GM19397 (cell line): ENCODE results near the gene NIN.
A peak's percentile ranks its signal among the peaks of the same experiment; 100 is the strongest.

Source experiments
- ATAC-seq: cut with Tn5 transposase; IDR thresholded peaks from one replicate; pipeline ENCODE4 v1.9.1; 2021; ENCODE audit warnings: mild to moderate bottlenecking, moderate library complexity; ENCODE audit not compliant: unreplicated experiment

The NIN gene

DNA sequence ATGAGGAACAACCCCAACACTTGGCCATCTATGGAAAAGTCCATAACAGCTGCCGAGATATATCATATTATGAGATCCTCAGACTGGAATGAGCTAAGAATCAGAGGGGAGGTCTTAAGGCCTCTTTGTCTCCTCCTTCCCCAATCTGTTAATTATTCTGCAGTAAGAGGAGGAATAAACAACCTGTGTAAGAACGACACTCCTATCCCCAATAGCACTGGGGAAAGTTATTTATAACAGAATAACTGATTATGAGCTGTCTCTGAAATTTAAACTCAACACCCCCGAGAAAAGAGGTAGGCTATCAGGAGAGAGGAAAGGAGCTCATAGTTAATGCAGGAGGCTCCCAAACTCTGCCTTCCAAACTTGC lies 68.0 kb downstream of the NIN start:
- ATAC-seq = no peak

DNA sequence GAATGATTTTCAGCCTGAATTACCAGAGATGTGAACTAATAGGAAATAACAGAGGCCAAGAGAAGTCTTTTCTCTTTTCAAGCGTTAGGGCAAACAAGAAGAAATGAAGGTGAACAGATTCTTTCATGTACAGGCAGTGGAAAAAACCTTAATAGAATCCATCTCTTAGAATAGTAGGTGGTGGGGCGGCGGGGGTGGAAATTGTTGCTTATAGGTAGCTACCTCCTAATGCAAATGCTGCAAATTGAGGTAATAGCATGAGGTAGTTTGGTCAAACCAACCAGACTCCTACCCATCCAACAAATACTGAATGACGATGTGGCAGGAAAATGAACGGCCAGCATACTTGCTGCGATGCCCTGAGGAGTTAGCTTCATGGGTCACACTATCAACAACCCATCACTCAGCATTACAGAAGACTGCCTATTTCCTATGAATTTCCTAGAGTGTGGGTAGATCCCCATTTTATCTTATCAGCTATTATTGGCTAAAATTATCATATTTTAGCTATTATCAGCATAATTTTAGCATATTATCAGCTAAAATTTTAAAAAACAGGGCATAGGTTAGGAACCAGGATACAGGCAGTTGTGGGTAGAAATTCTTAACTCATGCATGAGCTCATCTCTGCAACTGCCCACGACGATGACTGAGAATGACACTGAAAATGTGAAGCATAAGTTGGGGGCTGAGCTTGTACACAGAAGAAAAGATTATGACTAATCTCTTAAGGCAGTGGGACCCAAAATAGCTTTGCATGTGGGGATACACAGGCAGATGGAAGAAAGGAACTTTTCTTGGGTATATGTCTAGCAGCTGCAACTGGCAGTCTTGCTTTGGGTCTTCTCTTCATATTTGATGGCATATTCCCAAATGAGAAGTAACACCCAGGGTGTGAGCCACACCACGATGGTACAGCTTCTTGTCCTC lies 68.7 kb downstream of the NIN start:
- ATAC-seq = no peak

DNA sequence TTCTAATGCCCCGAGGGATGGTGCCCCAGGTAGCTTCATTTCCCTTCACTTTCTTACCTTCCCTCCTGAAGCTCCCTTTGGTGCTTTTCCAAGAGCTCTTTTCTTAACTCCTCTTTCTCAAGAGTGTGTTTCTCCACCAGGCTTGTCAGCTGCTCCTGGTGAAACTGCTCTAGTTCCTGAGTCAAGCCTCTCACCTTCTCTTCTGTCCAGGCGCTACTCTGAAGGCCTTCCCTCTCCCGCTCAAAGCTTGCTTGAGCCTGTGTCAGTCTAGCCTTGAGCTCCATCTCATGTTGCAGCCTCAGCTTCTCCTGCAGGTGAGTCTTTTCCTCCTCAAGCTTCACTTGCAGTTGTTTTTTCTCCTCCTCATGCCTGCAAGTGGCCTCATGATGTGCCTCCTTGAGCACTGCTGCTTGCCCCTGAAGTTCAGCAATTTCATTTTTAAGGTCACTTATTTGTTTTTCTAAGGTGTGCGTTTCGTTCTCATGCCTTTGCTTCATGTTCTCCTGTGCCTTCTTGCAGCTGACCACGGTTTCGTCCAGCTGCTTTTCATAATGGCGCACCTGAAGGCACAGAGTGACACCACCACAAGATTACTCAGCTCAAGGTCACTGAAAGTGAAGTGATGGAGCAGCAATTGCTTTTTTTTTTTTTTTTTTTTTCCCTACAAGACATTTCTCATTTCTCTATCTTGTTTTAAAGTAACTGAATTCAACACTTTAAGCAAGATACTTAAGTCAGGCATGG lies 71.0 kb downstream of the NIN start:
- ATAC-seq = no peak

DNA sequence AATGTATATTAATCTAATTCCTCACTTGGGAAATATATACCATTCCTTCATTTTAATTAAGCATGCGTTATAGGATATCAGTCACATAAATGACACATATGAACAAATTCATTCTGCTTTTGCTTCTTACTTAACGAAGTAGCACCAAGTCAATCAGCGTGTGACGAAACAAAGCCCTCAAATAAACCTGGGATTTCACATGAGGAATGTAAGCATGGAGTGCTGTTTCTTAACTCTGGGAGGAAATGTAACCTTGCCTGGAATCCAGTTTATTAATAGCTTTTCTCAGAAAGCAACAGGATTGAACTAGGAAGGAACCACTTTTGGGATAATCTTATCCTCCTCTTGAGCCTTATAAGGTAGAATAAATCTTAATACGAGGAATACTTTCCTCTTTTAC lies 72.0 kb downstream of the NIN start:
- ATAC-seq = no peak

DNA sequence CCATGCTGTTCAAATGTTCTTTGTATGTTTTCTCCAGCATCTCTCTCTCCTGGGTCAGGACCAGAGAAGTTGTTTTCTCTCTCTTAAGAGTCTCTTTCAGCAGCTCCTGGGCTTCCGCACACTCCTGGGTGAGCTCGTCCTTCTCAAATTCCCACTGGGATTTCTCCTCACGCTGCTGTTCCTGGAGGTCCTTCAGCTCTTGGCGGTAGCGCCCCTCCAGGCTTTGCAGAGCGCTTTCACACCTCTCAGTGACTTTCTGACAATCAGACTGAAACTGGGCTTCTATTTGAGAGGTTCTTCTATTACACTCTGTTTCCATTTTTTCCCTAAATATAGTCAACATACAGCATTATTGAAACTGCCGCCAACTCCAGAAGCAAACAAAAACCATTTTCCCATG lies 72.7 kb downstream of the NIN start:
- ATAC-seq = no peak

DNA sequence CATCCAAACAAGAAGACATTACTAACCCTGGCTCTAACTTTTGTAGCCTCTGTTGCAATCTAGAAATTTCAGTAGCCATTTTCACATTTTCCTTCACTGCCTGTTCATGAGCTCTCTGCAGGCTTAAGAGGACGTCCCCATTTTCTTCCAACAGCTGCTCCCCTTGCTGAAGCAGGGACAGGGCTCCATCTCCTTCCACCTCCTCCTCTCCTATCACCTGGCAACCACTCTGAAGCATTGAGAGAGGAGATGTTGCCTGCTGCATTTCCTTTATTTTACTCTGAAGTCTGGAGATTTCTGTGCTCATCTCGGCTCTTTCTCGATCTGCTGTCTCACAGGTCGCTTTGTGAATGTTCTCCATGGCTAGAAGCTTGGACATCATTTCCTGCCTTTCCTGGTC lies 73.3 kb downstream of the NIN start:
- no peak for ATAC-seq

DNA sequence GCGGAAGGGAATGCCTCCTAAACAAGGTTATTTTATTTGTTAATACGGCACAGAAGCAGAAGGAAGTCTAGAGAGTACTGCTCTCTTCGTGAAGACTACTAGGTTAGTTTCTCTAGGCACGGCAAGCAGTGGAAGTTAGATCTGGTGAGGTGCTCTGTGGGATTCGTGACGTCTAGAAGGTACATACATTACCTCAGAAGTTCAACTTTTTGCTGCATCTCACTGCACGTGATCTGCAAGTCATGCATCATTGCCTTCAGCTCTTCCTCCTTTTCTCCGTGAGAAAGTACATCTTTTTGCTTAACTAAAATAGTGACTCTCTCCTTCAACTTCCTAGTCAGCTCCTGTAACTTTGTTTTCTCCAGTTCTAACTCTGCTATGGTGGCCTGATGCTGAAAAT lies 74.7 kb downstream of the NIN start:
- no peak for ATAC-seq

DNA sequence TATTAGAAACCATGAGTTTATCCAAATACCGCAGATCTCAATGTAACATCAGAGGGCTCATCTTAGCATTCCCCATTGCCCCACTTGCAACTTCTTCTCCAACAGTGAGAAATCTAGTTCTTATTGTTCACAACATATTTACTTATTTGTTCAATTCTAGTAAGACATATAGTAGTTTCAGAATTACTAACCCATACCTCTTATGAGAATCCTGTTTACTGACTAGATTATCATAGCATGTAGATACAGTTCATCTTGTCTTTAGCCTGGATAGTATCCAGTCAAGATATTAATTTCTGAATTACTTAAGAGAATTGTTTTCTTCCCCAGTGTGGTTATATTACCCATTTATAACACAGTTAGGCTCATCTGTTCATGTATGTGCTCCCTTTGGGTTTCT lies 80.6 kb downstream of the NIN start:
- no peak for ATAC-seq

DNA sequence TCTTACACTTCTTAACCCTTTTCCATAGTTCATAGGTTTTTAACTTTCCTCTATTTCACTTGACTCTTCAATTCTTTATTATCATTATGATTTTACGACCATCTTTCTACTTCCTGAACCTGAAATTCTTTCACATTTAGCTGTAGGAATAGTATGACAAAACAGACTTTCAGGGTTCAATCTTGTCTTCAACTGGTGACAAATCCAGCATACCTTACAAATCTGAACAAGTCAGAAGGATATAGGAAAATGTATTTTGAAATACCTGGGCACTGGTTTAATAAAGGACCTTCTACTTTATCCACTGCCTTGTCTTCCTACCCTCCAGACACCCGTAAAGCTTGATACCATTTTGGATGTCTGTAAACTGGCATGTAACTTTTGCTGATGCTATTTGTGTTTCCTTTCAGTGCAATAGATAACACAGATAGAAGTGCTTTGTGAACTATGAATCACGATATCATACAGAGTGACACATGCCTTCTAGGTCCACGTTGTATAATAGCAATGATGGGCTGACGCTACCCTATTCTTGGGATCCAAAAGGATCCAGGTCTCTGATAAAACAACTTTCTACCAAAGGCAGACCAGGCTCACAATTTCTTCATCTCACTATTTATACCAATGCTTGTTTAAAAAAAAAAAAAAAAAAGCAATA lies 85.4 kb downstream of the NIN start:
- no peak for ATAC-seq

DNA sequence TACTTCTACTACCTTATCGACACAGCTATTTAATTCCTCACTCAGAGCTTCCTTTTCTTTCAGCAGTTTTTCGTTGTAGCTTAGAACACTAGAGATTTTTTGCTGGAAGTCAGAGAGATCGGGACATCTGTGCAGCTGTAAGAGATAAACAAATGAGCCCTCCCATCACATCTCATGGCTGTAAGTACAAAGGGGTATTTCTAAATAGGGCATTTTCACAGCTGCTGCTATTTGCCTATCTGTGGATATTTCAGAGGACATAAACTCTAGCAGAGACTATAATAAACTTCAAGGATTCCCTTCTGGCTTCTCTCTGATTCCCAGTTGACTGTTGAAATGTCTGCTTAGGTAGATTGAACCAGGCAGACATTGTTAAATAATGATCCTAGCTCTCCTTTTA lies 86.7 kb downstream of the NIN start:
- ATAC-seq = no peak

DNA sequence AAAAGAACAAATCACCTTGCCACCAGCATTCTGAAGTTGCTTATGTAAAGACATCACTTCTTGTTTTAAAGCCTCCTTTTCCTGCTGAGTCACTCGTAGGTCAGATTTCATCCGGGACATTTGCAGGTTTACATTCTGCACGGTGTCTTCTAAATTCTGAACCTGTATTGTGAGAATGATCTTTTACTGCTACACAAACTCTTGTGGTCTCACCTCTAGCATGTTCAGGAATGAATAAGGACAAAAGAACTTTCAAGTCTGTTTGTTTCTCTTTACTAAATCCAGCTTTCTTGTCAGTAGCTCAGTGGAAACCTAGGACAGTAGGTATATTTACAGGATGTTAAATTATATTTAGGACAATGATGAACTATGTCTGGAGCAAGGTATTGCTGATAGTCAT lies 89.4 kb downstream of the NIN start:
- no peak for ATAC-seq

DNA sequence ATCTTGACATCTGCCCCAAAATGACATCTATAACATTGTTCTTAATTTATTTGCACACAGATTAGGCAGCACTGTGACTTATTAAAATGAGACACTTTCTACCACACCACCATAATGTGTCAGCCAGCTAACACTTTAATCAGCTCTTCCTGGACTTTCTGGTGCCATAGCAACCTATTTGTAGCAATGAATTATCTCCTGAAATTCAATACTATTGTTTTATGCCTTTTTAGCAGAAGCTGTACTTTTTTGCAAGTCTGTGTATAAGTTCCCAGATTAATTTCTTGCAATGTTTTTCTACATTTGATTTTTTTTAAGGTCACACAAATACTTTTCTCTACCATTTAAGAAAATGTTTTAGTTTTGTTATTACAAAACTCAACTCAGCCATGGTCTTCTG lies 90.1 kb downstream of the NIN start:
- ATAC-seq = no peak

DNA sequence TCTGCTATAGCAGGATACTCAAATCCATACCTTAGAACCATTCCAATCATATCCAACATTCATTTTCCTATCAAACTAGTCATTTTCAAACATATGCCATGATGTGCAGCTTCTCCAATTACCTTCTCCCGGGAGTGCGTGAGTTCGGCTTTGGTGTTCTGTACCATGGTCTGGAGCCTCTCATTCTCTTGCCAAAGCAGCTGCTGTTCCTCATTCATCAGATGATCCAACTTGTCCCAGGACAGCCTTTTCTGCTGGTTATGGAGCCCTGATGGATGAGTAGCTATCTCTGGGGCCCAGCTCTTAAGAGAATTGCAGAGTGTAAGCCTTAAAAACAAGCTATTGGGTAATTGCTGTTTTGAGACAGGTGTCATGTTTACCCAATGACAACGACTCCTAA lies 91.8 kb downstream of the NIN start:
- ATAC-seq = no peak

DNA sequence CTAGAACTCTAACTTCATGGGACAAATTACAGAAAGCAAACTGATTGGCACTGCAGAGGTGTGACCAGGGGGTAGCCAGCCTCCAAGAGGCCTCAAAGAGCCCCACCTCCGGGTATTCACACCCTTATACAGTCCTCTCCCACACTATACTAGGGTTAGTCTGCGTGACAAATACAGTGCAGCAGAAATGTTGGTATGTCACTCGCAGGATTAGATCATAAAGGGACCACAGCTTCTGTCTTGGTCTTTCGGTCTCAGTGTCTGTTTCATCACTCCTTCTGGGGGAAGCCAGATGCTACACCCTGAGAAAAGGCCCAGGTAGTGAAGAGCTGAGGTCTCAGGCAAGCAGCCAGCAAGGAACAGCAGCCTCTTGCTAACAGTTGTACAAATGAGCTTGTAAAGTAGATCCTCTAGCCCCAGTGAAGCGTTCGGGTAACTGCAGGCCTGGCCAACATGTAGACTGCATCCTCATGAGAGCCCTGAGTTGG lies 94.0 kb downstream of the NIN start:
- peak; percentile 90 for ATAC-seq

DNA sequence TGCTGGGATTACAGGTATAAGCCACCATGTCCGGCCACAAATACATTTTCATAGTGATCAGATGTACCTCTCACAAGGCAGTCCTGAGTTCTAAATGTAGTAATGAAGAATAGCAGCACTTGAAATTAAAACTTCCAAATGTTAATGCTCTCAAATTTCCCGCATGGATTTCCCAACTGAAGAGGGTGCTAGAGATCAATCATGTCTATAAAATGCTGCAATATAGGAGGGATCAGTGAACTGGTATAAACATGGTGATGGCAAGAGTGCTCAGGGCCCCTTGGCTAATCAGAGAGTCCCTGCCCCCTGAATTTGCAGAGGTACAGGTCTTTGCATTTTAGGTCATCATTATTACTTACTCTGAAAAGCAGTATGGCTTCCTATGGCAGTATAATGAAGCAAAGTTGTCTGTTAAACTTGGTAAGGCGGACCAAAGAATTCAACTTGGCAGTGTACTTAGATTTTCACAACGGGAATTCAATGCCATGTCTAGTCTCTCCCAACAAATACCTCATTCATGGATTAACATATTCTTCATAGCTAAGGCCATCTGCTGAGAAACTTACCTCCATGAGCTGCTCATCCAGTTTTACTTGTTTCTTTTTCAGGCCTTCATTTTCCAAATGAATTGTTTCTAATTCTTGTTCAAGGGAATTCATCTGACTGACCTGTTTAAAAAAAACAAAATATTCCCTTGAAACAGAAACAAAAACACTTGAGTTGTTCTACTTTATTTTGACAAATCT lies 95.8 kb downstream of the NIN start:
- no peak for ATAC-seq

DNA sequence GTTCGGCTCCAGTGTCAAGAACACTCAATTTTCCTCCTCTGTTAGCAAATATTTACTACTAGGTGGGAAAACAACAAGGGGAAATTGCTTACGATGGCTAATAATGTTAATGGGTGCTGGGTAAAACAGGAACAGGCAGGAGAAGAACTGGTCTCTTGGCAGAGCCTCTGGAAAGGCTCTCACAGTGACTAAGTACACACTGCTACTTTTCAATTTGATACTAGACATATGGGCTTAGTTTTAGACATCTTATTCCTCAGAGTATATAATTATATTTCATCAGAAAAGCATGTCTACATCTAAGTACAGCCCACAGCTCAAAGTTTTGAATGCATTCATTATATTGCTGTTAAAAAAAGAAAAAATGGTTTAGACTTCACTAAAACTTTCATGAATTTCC lies 97.5 kb downstream of the NIN start:
- ATAC-seq = no peak

DNA sequence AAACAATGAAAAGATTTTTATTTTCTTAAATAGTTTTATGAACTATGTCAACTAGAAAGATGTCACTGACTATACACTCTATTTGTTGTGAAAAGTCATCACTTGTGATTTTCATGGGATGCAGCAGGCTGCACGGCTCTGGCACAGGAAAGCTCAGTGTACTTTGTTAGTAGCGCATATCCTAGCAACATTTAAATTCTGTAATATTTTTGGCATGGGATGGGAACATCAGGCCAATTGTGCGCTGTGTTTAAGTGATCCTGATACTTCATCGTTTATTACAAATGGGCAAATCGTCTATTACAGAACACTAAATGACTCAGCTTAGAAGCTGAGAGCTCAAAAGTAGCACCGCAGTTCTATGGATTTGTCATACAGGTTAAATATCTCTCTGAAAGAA lies 102.1 kb downstream of the NIN start:
- no peak for ATAC-seq

DNA sequence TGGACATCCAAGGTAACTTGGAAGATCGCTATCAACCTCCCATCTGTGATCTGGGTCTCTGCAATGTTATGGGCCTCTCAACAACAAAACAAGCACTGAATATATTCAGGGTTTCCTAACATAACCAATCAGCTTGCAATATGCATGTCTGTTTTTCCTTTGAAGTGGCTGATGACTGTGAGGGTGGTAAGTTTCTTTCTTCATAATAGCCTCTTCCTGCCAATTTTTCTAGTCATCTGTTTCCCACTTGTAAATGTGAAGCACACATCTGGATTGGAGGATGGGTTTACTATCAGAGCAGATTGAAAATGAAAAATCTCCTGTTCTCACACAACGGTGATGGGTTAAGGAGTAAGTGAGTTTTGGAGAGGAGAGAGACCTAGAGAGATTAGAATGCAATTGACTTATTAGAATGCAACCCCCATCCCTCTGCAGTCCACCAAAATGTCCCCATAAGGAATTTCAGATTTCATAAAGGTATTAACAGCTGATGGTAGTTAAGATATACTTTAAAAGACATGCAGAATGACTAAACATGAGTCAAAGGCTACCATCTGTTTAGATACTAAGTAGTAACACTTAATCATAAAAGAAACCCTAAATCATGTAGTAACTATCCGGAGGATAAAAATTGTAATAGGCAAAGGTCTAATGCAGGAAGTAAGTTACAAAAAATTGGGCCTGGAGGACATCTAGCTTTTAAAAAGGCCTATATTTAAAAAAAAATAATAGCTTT lies 104.4 kb downstream of the NIN start:
- ATAC-seq = no peak

DNA sequence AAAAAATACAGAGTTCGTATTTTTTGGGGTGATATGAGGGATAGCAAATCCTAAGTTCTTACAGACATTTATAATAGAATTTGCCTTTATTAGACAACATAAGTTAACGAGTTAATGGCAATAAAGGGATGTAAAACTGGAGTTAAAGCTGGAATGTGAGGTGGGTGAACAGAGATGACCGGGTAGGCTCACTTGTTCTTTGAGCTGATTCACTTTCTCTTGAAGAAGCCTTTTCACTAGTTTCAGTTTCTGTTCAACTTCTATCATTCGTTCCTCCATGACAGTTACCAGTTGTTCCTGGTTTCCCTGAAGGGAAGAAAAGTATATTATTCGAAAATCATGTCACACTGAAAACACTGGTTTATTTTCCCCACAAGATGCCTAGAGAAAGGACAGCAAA lies 105.2 kb downstream of the NIN start:
- ATAC-seq = no peak
